OCI-LY3 (cell line): ENCODE measurements around the gene SLC13A2.

Source experiments
- EZH2phosphoT487 ChIP-seq: fragments of 200-600 bp; shearing (Covaris generic); IDR thresholded peaks from 2 replicates; pipeline ENCODE4 v1.6.1; 2018; ENCODE audit warnings: antibody characterized with exemption, mixed run types, low read depth
- TF ChIP-seq, protein P1 (sequence below): fragments of 200-600, 300-600 bp; sonication (generic); IDR thresholded peaks from 2 replicates; pipeline ENCODE4 v1.5.1; 2014; ENCODE audit warnings: antibody characterized with exemption, low read length, low read depth

DNA sequence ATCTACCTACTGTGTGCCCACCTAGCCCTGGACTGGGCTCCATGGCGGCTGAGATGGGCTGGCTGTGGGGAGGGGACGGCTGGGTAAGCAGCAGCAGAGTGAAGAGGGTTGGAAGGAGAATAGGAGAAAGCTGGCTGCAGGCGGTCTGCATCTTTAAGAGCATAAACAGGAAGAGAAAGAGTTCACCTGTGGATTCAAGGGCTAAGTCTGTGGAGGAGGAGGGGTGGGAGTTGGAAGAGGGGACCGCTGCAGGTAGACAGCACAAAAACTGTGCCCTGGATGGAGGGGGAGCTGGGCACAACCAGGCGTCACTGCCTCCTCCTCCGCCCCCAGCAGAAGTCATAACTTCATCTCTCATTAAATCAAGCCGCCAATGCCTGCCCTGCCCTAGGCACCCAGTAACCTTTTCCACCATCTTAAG, 677 bp downstream of the SLC13A2 start:
- TF ChIP-seq, protein P1, sequence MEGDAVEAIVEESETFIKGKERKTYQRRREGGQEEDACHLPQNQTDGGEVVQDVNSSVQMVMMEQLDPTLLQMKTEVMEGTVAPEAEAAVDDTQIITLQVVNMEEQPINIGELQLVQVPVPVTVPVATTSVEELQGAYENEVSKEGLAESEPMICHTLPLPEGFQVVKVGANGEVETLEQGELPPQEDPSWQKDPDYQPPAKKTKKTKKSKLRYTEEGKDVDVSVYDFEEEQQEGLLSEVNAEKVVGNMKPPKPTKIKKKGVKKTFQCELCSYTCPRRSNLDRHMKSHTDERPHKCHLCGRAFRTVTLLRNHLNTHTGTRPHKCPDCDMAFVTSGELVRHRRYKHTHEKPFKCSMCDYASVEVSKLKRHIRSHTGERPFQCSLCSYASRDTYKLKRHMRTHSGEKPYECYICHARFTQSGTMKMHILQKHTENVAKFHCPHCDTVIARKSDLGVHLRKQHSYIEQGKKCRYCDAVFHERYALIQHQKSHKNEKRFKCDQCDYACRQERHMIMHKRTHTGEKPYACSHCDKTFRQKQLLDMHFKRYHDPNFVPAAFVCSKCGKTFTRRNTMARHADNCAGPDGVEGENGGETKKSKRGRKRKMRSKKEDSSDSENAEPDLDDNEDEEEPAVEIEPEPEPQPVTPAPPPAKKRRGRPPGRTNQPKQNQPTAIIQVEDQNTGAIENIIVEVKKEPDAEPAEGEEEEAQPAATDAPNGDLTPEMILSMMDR, result no peak
- TF ChIP-seq EZH2phosphoT487, result no peak
